HFFc6 (cell line): ENCODE measurements around the gene MCRS1. TPM values are rescaled to one million over a fixed set of nuclear protein-coding genes. Genes with fewer than 3 reads are reported as not detected.

Experiments used
- DNase-seq: peaks from one replicate; pipeline ENCODE4 v3.0.0-alpha.2; 2018
- H3K27ac Mint-ChIP-seq: 2 replicates; pipeline ENCODE4 v1.8.0; 2020; ENCODE audit warnings: mild to moderate bottlenecking, mixed read lengths
- H3K27me3 Mint-ChIP-seq: 2 replicates; pipeline ENCODE4 v1.8.0; 2021; ENCODE audit warnings: mild to moderate bottlenecking, moderate library complexity, mixed read lengths; ENCODE audit not compliant: insufficient read depth
- H3K36me3 Mint-ChIP-seq: 2 replicates; pipeline ENCODE4 v1.8.0; 2021; ENCODE audit warnings: low read depth, mixed read lengths
- H3K4me1 Mint-ChIP-seq: 2 replicates; pipeline ENCODE4 v1.8.0; 2020; ENCODE audit warnings: low read depth, mixed read lengths
- H3K4me3 Mint-ChIP-seq: 2 replicates; pipeline ENCODE4 v1.8.0; 2020; ENCODE audit warnings: mild to moderate bottlenecking, moderate library complexity, mixed read lengths
- H3K9me3 Mint-ChIP-seq: 2 replicates; pipeline ENCODE4 v1.8.0; 2020; ENCODE audit warnings: mild to moderate bottlenecking, mixed read lengths
- CTCF ChIP-seq: fragments of 200-600 bp; sonication (generic); IDR thresholded peaks from 2 replicates; pipeline ENCODE4 v1.5.0; 2021; ENCODE audit warnings: antibody characterized with exemption, mild to moderate bottlenecking
- total RNA-seq, 6 experiments: library from RNA; stranded (reverse); fragmentation: NEBNext Ultra II Directional; extraction: Animal tissue kit (Norgen Biotek cat#: 25700); gene quantifications; 2 replicates in 1 of 6; 3 replicates in 5 of 6; pipeline ENCODE4 v1.2.3, GENCODE V29; 2021

The MCRS1 gene
- total RNA-seq, 6 experiments from 2014 or later: 46.2 to 59.8 (median 55.4) TPM

- H3K27ac Mint-ChIP-seq: no peak overlapping the region
- no peak for DNase-seq
- no peak overlapping the region for H3K4me3 Mint-ChIP-seq
- no peaks in the 10 kb centered on the region for H3K9me3 Mint-ChIP-seq
- H3K27me3 Mint-ChIP-seq: no peaks in the 10 kb centered on the region; the same call in 1 of the 2 replicates
- TF ChIP-seq CTCF: no peak
- H3K4me1 Mint-ChIP-seq: no peaks in the 10 kb centered on the region
- H3K36me3 Mint-ChIP-seq: no peaks in the 10 kb centered on the region
These were observed 30.6 kb upstream of the MCRS1 start for GRCh38 chr12:49598527-49598926.

- H3K9me3 Mint-ChIP-seq: no peaks in the 10 kb centered on the region; the same call in 1 of the 2 replicates
- peaks cover 6% of the 10 kb centered on the region for H3K4me1 Mint-ChIP-seq
- no peak overlapping the region for H3K4me3 Mint-ChIP-seq
- peaks cover 22% of the 10 kb centered on the region for H3K36me3 Mint-ChIP-seq
- no peak for TF ChIP-seq CTCF
- H3K27me3 Mint-ChIP-seq: no peaks in the 10 kb centered on the region
- DNase-seq: no peak
- no peak overlapping the region for H3K27ac Mint-ChIP-seq
These were observed 21.0 kb upstream of the MCRS1 start for GRCh38 chr12:49588721-49589516.

DNA sequence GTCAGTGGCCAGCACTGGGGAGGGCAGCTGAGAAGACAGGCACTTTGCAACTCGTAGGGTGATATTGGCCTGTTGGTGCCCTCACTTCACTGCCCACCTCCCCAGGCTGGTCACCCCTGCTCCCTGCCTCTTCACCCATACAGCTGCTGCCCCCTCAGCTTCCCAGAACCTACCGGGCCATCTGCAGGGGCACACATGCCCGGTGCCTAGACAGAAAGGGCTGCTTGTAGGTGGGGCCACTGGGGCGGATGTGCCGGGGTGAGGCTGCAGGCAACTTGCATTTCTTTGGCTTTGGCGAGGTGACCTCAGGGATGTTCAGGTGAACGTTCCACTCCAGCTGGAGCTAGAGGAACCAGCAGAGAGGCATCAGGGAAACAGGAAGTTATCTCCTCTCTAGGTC, 20.3 kb upstream of the MCRS1 start:
- no peak for DNase-seq
- no peak overlapping the region for H3K27ac Mint-ChIP-seq
- no peak for TF ChIP-seq CTCF
- no peaks in the 10 kb centered on the region for H3K27me3 Mint-ChIP-seq
- peaks cover 6% of the 10 kb centered on the region for H3K4me1 Mint-ChIP-seq
- H3K9me3 Mint-ChIP-seq: no peaks in the 10 kb centered on the region; the same call in 1 of the 2 replicates
- no peak overlapping the region for H3K4me3 Mint-ChIP-seq
- peaks cover 22% of the 10 kb centered on the region for H3K36me3 Mint-ChIP-seq

GRCh38 chr12:49587174-49587908, 19.4 kb upstream of the MCRS1 start:
- Mint-ChIP-seq H3K36me3 (peaks cover 22% of the 10 kb centered on the region), H3K4me3 (no peak overlapping the region), H3K4me1 (peaks cover 6% of the 10 kb centered on the region), H3K27ac (no peak overlapping the region), H3K9me3 (no peaks in the 10 kb centered on the region; the same call in 1 of the 2 replicates), H3K27me3 (no peaks in the 10 kb centered on the region)
- no peak for DNase-seq
- TF ChIP-seq CTCF: peak; percentile 23; the same call in 1 of the 2 replicates

- Mint-ChIP-seq H3K4me3 (no peak overlapping the region), H3K27ac (no peak overlapping the region), H3K36me3 (peaks cover 11% of the 10 kb centered on the region; the same call in 1 of the 2 replicates), H3K4me1 (peaks cover 8% of the 10 kb centered on the region), H3K27me3 (no peaks in the 10 kb centered on the region), H3K9me3 (no peaks in the 10 kb centered on the region; the same call in 1 of the 2 replicates)
- TF ChIP-seq CTCF: no peak
- DNase-seq: no peak
These were observed 17.8 kb upstream of the MCRS1 start for GRCh38 chr12:49585477-49586459.
